ENCODE measurements around the gene ZMYM2.

The ZMYM2 gene

GRCh38 chr13:20137875-20138274 is 179.3 kb downstream of the ZMYM2 start:
- no peak for DNase-seq

GRCh38 chr13:20140487-20140886 is 182.0 kb downstream of the ZMYM2 start:
- no peak for DNase-seq
